Measurements from ENCODE around the gene ANGPT4. TPM values are rescaled to one million over a fixed set of nuclear protein-coding genes. Genes with fewer than 3 reads are reported as not detected.
A peak's percentile ranks its signal among the peaks of the same experiment; 100 is the strongest.

The ANGPT4 gene
- total and polyA plus RNA-seq, 9 of the 15 experiments (the other 6 are each of a cell fraction or from before 2014, with no cell fraction given): not detected

DNA sequence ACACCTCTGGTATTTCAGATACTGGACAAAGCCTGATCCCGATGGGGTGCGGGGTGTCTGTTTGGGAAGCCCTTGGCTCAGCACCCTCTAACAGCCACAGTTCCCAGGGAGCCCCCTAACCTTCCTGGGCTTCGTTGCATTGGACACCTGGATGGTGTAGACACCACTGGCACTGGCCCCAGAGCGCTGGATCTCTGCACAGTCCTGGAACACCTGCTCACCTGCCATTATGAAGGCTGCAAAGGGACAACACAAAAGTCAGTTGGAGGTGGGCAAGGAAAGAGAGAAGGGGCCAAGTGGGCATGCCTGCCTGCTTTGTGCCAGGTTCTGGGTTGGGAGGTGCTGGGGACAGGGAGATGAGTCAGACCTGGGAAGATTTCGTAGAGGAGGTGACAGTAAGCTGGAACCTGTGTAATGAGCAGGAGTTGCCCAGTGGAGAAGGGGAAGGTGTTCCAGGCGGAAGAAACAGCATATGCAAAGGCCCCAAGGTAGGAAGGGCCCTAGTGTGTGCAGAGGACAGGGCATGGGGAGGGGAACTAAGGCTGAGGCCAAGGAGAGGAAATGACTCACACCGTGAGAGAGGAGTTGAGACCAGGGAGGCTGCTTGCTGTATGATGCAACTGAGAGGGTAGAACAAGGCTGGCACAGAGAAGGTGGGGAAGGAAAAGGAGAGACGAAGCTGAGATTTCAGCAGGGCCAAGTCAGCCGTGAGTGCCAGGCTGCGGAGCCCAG, 34.9 kb downstream of the ANGPT4 start (continued):
- no peak for TF ChIP-seq REST (IDR thresholded peaks at IDR 0.05; ENCODE audit: borderline replicate concordance)
- 0 out of 2 replicates have a peak, but pooled peaks have one; percentile 54 for TF ChIP-seq REST (CRISPR knock-in tag; IDR thresholded peaks at IDR 0.05; ENCODE audit: low read depth)
- no peak for TF ChIP-seq GABPA (tag; conservative IDR thresholded peaks at IDR 0.05; ENCODE audit: low read depth)
- TF ChIP-seq ERF (CRISPR knock-in tag; IDR thresholded peaks at IDR 0.05): no peak
- no peak for TF ChIP-seq ZBTB49 (CRISPR knock-in tag; IDR thresholded peaks at IDR 0.05; ENCODE audit: borderline replicate concordance)
- 0 out of 2 replicates have a peak, but pooled peaks have one; percentile 24 for TF ChIP-seq ZNF175 (CRISPR knock-in tag; IDR thresholded peaks at IDR 0.05; ENCODE audit: low read depth)
- TF ChIP-seq ZNF586 (CRISPR knock-in tag; conservative IDR thresholded peaks at IDR 0.05): no peak
- TF ChIP-seq, protein P1, sequence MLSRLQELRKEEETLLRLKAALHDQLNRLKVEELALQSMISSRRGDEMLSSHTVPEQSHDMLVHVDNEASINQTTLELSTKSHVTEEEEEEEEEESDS (CRISPR knock-in tag; IDR thresholded peaks at IDR 0.05): no peak
- TF ChIP-seq CREB1 (IDR thresholded peaks at IDR 0.05): no peak
- no peak for TF ChIP-seq CREB1 (CRISPR knock-in tag; IDR thresholded peaks at IDR 0.05)
- TF ChIP-seq, protein P2, sequence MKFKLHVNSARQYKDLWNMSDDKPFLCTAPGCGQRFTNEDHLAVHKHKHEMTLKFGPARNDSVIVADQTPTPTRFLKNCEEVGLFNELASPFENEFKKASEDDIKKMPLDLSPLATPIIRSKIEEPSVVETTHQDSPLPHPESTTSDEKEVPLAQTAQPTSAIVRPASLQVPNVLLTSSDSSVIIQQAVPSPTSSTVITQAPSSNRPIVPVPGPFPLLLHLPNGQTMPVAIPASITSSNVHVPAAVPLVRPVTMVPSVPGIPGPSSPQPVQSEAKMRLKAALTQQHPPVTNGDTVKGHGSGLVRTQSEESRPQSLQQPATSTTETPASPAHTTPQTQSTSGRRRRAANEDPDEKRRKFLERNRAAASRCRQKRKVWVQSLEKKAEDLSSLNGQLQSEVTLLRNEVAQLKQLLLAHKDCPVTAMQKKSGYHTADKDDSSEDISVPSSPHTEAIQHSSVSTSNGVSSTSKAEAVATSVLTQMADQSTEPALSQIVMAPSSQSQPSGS (CRISPR knock-in tag; IDR thresholded peaks at IDR 0.05): no peak
- no peak for TF ChIP-seq GTF2A2 (tag; IDR thresholded peaks at IDR 0.05)
- TF ChIP-seq ZNF398 (CRISPR knock-in tag; IDR thresholded peaks at IDR 0.05): no peak

All from K562 (cell line).